HepG2 (cell line): ENCODE data around the gene RNASE8. TPM values are rescaled to one million over a fixed set of nuclear protein-coding genes. Genes with fewer than 3 reads are reported as not detected.

ENCODE experiments used
- FOXA1 ChIP-seq, 2 experiments: fragments of 450-650 bp in 1 of 2; sonication (generic) in 1 of 2; formaldehyde crosslinking in 1 of 2; IDR thresholded peaks; 2 replicates each; pipeline versions ENCODE4 v1.4.0 to v1.6.1; 2016 to 2020; ENCODE audit warnings: missing genetic modification reagents in 1 of 2
- FOXK1 ChIP-seq: sonication (generic); formaldehyde crosslinking; IDR thresholded peaks from 2 replicates; pipeline ENCODE4 v1.4.0; 2020; ENCODE audit warnings: low read depth, missing genetic modification reagents, borderline replicate concordance
- FOXP4 ChIP-seq: sonication (generic); formaldehyde crosslinking; IDR thresholded peaks from 2 replicates; pipeline ENCODE4 v1.4.0; 2020; ENCODE audit warnings: missing genetic modification reagents
- GZF1 ChIP-seq: sonication (generic); formaldehyde crosslinking; IDR thresholded peaks from 2 replicates; pipeline ENCODE4 v1.5.1; 2020; ENCODE audit warnings: mild to moderate bottlenecking, missing genetic modification reagents
- HDAC1 ChIP-seq: sonication (generic); formaldehyde crosslinking; IDR thresholded peaks from 2 replicates; pipeline ENCODE4 v1.5.1; 2020; ENCODE audit warnings: mild to moderate bottlenecking, missing genetic modification reagents
- IRF9 ChIP-seq: sonication (generic); formaldehyde crosslinking; IDR thresholded peaks from 2 replicates; pipeline ENCODE4 v1.8.0; 2022; ENCODE audit warnings: missing genetic modification reagents, mild to moderate bottlenecking, borderline replicate concordance
- KDM2A ChIP-seq: sonication (generic); formaldehyde crosslinking; IDR thresholded peaks from 2 replicates; pipeline ENCODE4 v1.4.0; 2020; ENCODE audit warnings: low read depth, missing genetic modification reagents, borderline replicate concordance
- MATR3 ChIP-seq: sonication (generic); formaldehyde crosslinking; IDR thresholded peaks from 2 replicates; pipeline ENCODE4 v1.4.0; 2020; ENCODE audit warnings: missing genetic modification reagents
- MIXL1 ChIP-seq: IDR thresholded peaks from 2 replicates; pipeline ENCODE4 v1.6.1; 2016
- NCOA1 ChIP-seq: sonication (generic); formaldehyde crosslinking; IDR thresholded peaks from 2 replicates; pipeline ENCODE4 v1.9.0; 2021; ENCODE audit warnings: missing genetic modification reagents
- PHB2 ChIP-seq: fragments of 450-650 bp; IDR thresholded peaks from 2 replicates; pipeline ENCODE4 v1.6.1; 2018; ENCODE audit not compliant: partially characterized antibody
- RFX5 ChIP-seq: IDR thresholded peaks from 2 replicates; pipeline ENCODE4 v1.6.1; 2011; ENCODE audit warnings: low read depth, low read length, improper control_type of control experiment
- SAP130 ChIP-seq: IDR thresholded peaks from 2 replicates; pipeline ENCODE4 v1.6.1; 2016; ENCODE audit warnings: low read depth
- SOX13 ChIP-seq, 3 experiments: fragments of 450-650 bp in 1 of 3; sonication (generic) in 1 of 3; formaldehyde crosslinking in 1 of 3; IDR thresholded peaks in 2 of 3; conservative IDR thresholded peaks in 1 of 3; 2 replicates each; pipeline versions ENCODE4 v1.5.0 to v1.6.1; 2016 to 2020; ENCODE audit warnings: antibody characterized with exemption in 1 of 3, mild to moderate bottlenecking in 1 of 3, missing compliant biosample characterization in 1 of 3, missing genetic modification reagents in 1 of 3, moderate library complexity in 1 of 3
- ZNF18 ChIP-seq: sonication (generic); formaldehyde crosslinking; IDR thresholded peaks from 2 replicates; pipeline ENCODE4 v1.8.0; 2022; ENCODE audit warnings: mild to moderate bottlenecking, missing genetic modification reagents; ENCODE audit not compliant: insufficient replicate concordance
- ZSCAN5A ChIP-seq: sonication (generic); formaldehyde crosslinking; IDR thresholded peaks from 2 replicates; pipeline ENCODE4 v1.8.0; 2022; ENCODE audit warnings: mild to moderate bottlenecking, missing genetic modification reagents, borderline replicate concordance
- ZXDC ChIP-seq: sonication (generic); formaldehyde crosslinking; IDR thresholded peaks from 2 replicates; pipeline ENCODE4 v1.5.0; 2020; ENCODE audit warnings: mild to moderate bottlenecking, missing genetic modification reagents
- polyA plus RNA-seq, 8 experiments: library from polyadenylated mRNA; depleted of rRNA in 3 of 8; stranded (reverse) in 7 of 8; unstranded in 1 of 8; fragments of >200 nt; fragmentation: Illumina TruSeq in 4 of 8; extraction: Trizol in 4 of 8; gene quantifications; 2 replicates each; pipeline versions ENCODE4 v1.2.1 to v1.2.3, GENCODE V29; 2011 to 2016; ENCODE audit warnings: low read depth in 4 of 8, missing spikeins in 1 of 8, mixed read lengths in 1 of 8; ENCODE audit not compliant: insufficient read depth in 1 of 8
- total RNA-seq, 5 experiments: library from RNA; depleted of rRNA; stranded (reverse); fragments of >200 nt; fragmentation: Illumina TruSeq; extraction: Trizol; gene quantifications; 2 replicates each; pipeline ENCODE4 v1.2.3, GENCODE V29; 2016; ENCODE audit warnings: low read depth in 1 of 5

The RNASE8 gene
- total and polyA plus RNA-seq, 2 of the 13 experiments (the other 11 are each of a cell fraction or from before 2014, with no cell fraction given): not detected

- 0 out of 2 replicates have a peak, but pooled peaks have one; percentile 8 for TF ChIP-seq FOXP4 (CRISPR knock-in tag)
- TF ChIP-seq ZNF18 (CRISPR knock-in tag): no peak
- no peak for TF ChIP-seq RFX5
- TF ChIP-seq IRF9 (CRISPR knock-in tag): peak; percentile 43; the same call in 1 of the 2 replicates
- 0 out of 2 replicates have a peak, but pooled peaks have one; percentile 44 for TF ChIP-seq SAP130
- TF ChIP-seq FOXK1 (CRISPR knock-in tag): no peak
- TF ChIP-seq HDAC1 (CRISPR knock-in tag): peak; percentile 81
- 0 out of 2 replicates have a peak, but pooled peaks have one; percentile 31 for TF ChIP-seq MATR3
- no peak for TF ChIP-seq GZF1 (CRISPR knock-in tag)
- TF ChIP-seq SOX13 (IDR thresholded peaks at IDR 0.05): no peak
- TF ChIP-seq SOX13 (CRISPR knock-in tag; conservative IDR thresholded peaks at IDR 0.05 in 1 of 2, IDR thresholded peaks at IDR 0.05 in 1 of 2): 0 out of 4 replicates have a peak, but pooled peaks of 1 of the 2 experiments have one; percentile 27
- 0 out of 2 replicates have a peak, but pooled peaks have one; percentile 12 for TF ChIP-seq ZXDC (CRISPR knock-in tag)
- TF ChIP-seq ZSCAN5A (CRISPR knock-in tag): no peak
- TF ChIP-seq MIXL1 (CRISPR knock-in tag): no peak
- TF ChIP-seq FOXA1 (IDR thresholded peaks at IDR 0.05): no peak
- TF ChIP-seq FOXA1 (CRISPR knock-in tag; IDR thresholded peaks at IDR 0.05): no peak
- TF ChIP-seq NCOA1 (CRISPR knock-in tag): no peak
- TF ChIP-seq PHB2: no peak
- TF ChIP-seq KDM2A: peak; percentile 76
Observed at GRCh38 chr14:21071225-21072030, 13.8 kb downstream of the RNASE8 start (continued).
